ENCODE measurements around the gene APPBP2.

The APPBP2 gene

DNA sequence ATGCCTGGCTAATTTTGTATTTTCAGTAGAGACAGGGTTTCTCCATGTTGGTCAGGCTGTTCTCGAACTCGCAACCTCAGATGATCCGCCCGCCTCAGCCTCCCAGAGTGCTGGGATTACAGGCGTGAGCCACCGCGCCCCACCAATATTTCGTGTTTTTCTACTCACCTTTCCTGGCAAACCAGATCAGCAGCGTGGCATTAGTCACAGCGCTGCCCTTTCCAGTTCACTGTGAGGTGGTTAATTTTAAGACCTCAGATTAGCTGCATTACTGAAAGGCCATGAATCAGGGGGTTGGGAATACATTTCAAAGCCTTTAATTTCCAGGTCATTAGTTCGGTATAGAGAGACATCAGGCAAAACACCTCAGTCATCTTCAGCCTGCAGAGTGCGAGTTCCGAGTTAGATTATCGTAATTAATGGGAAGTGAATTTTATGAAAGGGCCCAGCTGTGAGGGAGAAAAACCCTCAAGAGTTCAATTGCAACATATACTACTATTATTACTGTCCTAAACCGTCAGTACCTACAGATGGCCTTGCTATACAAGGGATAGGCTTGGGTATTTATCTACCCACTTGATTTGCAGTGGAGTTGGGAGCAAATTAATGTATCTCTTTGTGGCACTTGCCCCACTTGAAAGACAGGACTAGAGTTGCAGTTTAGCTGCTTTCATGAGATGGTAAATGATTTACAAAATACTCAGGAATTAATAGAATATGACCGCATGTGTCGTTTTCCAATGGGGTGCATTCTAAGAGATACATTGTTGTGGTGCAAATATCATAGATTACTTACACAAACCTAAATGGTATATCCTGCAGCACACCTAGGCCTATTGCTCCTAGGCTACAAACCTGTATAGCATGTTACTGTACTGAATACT, 132.0 kb downstream of the APPBP2 start:
- no peak for ATAC-seq

All from activated CD4-positive, CD25-positive, alpha-beta regulatory T cell treated with anti-CD3 and anti-CD28 coated beads, Interleukin-2, amount 50 U/mL, for 24 hours (primary cell).